Measurements from ENCODE around the gene SERPINA1.

DNA sequence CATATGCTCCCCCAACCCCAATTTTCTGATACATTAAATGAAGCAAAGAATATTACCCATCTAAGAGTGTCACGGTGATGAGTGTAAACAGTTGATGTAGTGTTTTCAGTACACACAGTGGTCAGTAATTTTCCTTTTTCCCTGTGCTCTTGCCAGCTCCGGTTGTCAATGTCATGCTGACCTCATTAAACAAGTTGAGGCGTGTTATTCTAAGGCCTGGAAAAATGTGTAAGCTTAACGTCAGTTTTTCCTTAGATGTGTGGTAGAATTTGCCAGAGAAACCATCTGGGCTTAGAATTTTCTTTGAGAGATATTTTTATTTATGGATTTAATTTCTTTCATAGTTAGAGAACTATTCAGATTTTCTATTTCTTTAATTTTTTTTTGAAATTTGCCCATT, 53.5 kb downstream of the SERPINA1 start:
- TF ChIP-seq, protein P1, sequence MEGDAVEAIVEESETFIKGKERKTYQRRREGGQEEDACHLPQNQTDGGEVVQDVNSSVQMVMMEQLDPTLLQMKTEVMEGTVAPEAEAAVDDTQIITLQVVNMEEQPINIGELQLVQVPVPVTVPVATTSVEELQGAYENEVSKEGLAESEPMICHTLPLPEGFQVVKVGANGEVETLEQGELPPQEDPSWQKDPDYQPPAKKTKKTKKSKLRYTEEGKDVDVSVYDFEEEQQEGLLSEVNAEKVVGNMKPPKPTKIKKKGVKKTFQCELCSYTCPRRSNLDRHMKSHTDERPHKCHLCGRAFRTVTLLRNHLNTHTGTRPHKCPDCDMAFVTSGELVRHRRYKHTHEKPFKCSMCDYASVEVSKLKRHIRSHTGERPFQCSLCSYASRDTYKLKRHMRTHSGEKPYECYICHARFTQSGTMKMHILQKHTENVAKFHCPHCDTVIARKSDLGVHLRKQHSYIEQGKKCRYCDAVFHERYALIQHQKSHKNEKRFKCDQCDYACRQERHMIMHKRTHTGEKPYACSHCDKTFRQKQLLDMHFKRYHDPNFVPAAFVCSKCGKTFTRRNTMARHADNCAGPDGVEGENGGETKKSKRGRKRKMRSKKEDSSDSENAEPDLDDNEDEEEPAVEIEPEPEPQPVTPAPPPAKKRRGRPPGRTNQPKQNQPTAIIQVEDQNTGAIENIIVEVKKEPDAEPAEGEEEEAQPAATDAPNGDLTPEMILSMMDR (conservative IDR thresholded peaks at IDR 0.05): no peak
- TF ChIP-seq EZH2 (IDR thresholded peaks at IDR 0.05; ENCODE audit: low read depth): no peak

All from PC-9 (cell line).